Uterus (tissue), 2 donors: Measurements from ENCODE around the gene VAV1.

Experiments used
- CTCF ChIP-seq, 4 experiments: fragments of 200-600 bp in 2 of 4; fragments of 450-650 bp in 2 of 4; sonication (generic) in 2 of 4; IDR thresholded peaks; one replicate each; pipeline ENCODE4 v1.5.1; 2016 to 2019; ENCODE audit warnings: antibody characterized with exemption in 4 of 4, mild to moderate bottlenecking in 2 of 4, moderate library complexity in 1 of 4
- POLR2A ChIP-seq, 2 donors: fragments of 450-650 bp; IDR thresholded peaks; one replicate each; pipeline ENCODE4 v1.6.1; 2016; ENCODE audit warnings: antibody characterized with exemption in 2 of 2, mild to moderate bottlenecking in 1 of 2, moderate library complexity in 1 of 2

GRCh38 chr19:6801485-6802086, 29.1 kb downstream of the VAV1 start:
- TF ChIP-seq CTCF (IDR thresholded peaks at IDR 0.05) (no peak), POLR2A (IDR thresholded peaks at IDR 0.05) (no peak)
